Activated CD8-positive, alpha-beta memory T cell treated with anti-CD3 and anti-CD28 coated beads for 24 hours (primary cell): ENCODE results near the gene CLK4.

Experiments used
- DNase-seq: peaks from one replicate; pipeline ENCODE4 v3.0.0-alpha.2; 2020

The CLK4 gene

GRCh38 chr5:178632285-178632684 lies 5.4 kb upstream of the CLK4 start:
- no peak for DNase-seq

GRCh38 chr5:178630951-178631350 lies 4.1 kb upstream of the CLK4 start:
- no peak for DNase-seq

GRCh38 chr5:178630475-178630930 lies 3.7 kb upstream of the CLK4 start:
- no peak for DNase-seq

GRCh38 chr5:178627259-178627598 lies 379 bp upstream of the CLK4 start:
- DNase-seq: no peak

GRCh38 chr5:178625679-178626483 lies 969 bp downstream of the CLK4 start:
- DNase-seq: no peak

- no peak for DNase-seq
These were observed 2.0 kb downstream of the CLK4 start for GRCh38 chr5:178624631-178625546.

- DNase-seq: no peak
These were observed 4.1 kb downstream of the CLK4 start for GRCh38 chr5:178622679-178623247.

GRCh38 chr5:178619390-178619789 lies 7.5 kb downstream of the CLK4 start:
- no peak for DNase-seq

GRCh38 chr5:178612299-178612698 lies 14.6 kb downstream of the CLK4 start:
- DNase-seq: no peak

GRCh38 chr5:178606269-178606668 lies 20.6 kb downstream of the CLK4 start:
- DNase-seq: no peak

- no peak for DNase-seq
These were observed 21.1 kb downstream of the CLK4 start for GRCh38 chr5:178605788-178606187.

- no peak for DNase-seq
These were observed 24.1 kb downstream of the CLK4 start for GRCh38 chr5:178602752-178603151.

- DNase-seq: no peak
These were observed 31.1 kb downstream of the CLK4 start for GRCh38 chr5:178595750-178596149.

- no peak for DNase-seq
These were observed 31.7 kb downstream of the CLK4 start for GRCh38 chr5:178595150-178595549.

GRCh38 chr5:178590924-178591423 lies 35.9 kb downstream of the CLK4 start:
- DNase-seq: no peak

GRCh38 chr5:178590141-178590923 lies 36.5 kb downstream of the CLK4 start, which contains the start of gene COL23A1:
TSS of gene COL23A1 (minus strand) at chr5:178590393.
- DNase-seq: peak; percentile 68

GRCh38 chr5:178589180-178590140 lies 37.4 kb downstream of the CLK4 start:
- no peak for DNase-seq

- DNase-seq: no peak
These were observed 38.1 kb downstream of the CLK4 start for GRCh38 chr5:178588769-178589168.

- DNase-seq: no peak
These were observed 38.9 kb downstream of the CLK4 start for GRCh38 chr5:178587763-178588611.

- DNase-seq: no peak
These were observed 40.5 kb downstream of the CLK4 start for GRCh38 chr5:178586396-178586795.
